A673 (cell line): ENCODE results near the gene CYP4F11. TPM values are rescaled to one million over a fixed set of nuclear protein-coding genes. Genes with fewer than 3 reads are reported as not detected.

Experiments
- BruUV-seq: library from RNA; stranded (reverse); fragments of 400-500 nt; replicated peaks from 2 replicates; lab custom pipeline; 2021; lab: Mats Ljungman, UMichigan
- CTCF ChIA-PET: fragments of 300-600 bp; sonication (Branson Sonifier 250); formaldehyde crosslinking; loops from one replicate; lab custom pipeline; 2022; ENCODE audit warnings: antibody characterized with exemption; lab: Charles Lee
- POLR2A ChIA-PET: fragments of 300-600 bp; sonication (Branson Sonifier 250); formaldehyde crosslinking; loops from one replicate; lab custom pipeline; 2022; ENCODE audit warnings: antibody characterized with exemption; ENCODE audit not compliant: low non-redundant PET; lab: Charles Lee
- DNase-seq: peaks from one replicate; pipeline ENCODE4 v3.0.0-alpha.2; 2015; ENCODE audit warnings: low spot score
- H3K27ac ChIP-seq: fragments of 200-600 bp; sonication (generic); 2 replicates; pipeline ENCODE4 v1.5.1; 2016; ENCODE audit warnings: mixed run types, low read depth, mild to moderate bottlenecking, mixed read lengths, antibody characterized with exemption, low read length; ENCODE audit not compliant: poor library complexity, severe bottlenecking
- H3K27me3 ChIP-seq: fragments of 200-600 bp; sonication (generic); replicated peaks from 2 replicates; pipeline ENCODE4 v1.6.1; 2017; ENCODE audit warnings: mixed run types, low read depth, mild to moderate bottlenecking, mixed read lengths, antibody characterized with exemption, low read length; ENCODE audit not compliant: insufficient read depth, poor library complexity
- H3K36me3 ChIP-seq: fragments of 200-600 bp; sonication (generic); 2 replicates; pipeline ENCODE4 v1.6.1; 2016; ENCODE audit warnings: mixed run types, mild to moderate bottlenecking, mixed read lengths, antibody characterized with exemption, low read length; ENCODE audit not compliant: insufficient read depth, poor library complexity, severe bottlenecking
- H3K4me1 ChIP-seq: fragments of 200-600 bp; sonication (generic); 2 replicates; pipeline ENCODE4 v1.6.1; 2017; ENCODE audit warnings: mixed run types, mild to moderate bottlenecking, mixed read lengths, antibody characterized with exemption, low read length; ENCODE audit not compliant: insufficient read depth, poor library complexity, severe bottlenecking
- H3K4me3 ChIP-seq: fragments of 200-600 bp; sonication (generic); 2 replicates; pipeline ENCODE4 v1.5.1; 2016; ENCODE audit warnings: low read depth, mixed run types, mild to moderate bottlenecking, mixed read lengths, low read length; ENCODE audit not compliant: poor library complexity, severe bottlenecking
- H3K9me3 ChIP-seq: fragments of 200-600 bp; sonication (generic); 2 replicates; pipeline ENCODE4 v1.6.1; 2016; ENCODE audit warnings: mixed run types, low read depth, mild to moderate bottlenecking, mixed read lengths, antibody characterized with exemption, low read length; ENCODE audit not compliant: poor library complexity, severe bottlenecking
- EZH2 ChIP-seq: fragments of 200-600 bp; sonication (generic); IDR thresholded peaks from 2 replicates; pipeline ENCODE4 v1.6.1; 2017; ENCODE audit warnings: borderline replicate concordance, low read depth, mild to moderate bottlenecking, mixed read lengths, antibody characterized with exemption, low read length; ENCODE audit not compliant: poor library complexity, severe bottlenecking
- intact Hi-C: fragments of 100-400 bp; cut with micrococcal nuclease; formaldehyde crosslinking; loops from one replicate; pipeline ENCODE4 v1.10.0; 2022; ENCODE audit not compliant: unreplicated experiment
- total RNA-seq: library from RNA; stranded (reverse); gene quantifications from 2 replicates; pipeline ENCODE4 v1.2.3, GENCODE V29; 2021
- TF ChIP-seq, protein P1 (sequence below): fragments of 300-800, 200-600 bp; sonication (generic); conservative IDR thresholded peaks from 2 replicates; pipeline ENCODE4 v1.5.1; 2017; ENCODE audit warnings: low read depth, mild to moderate bottlenecking, antibody characterized with exemption, low read length, moderate library complexity, mixed read lengths

Gene CYP4F11
- total RNA-seq, 1 experiment from 2014 or later = 0.13 TPM

GRCh38 chr19:15894359-15894758, 40.0 kb downstream of the CYP4F11 start:
- no peak for DNase-seq
- intact Hi-C loops = no loop called here
- no peak for TF ChIP-seq EZH2
- TF ChIP-seq, protein P1, sequence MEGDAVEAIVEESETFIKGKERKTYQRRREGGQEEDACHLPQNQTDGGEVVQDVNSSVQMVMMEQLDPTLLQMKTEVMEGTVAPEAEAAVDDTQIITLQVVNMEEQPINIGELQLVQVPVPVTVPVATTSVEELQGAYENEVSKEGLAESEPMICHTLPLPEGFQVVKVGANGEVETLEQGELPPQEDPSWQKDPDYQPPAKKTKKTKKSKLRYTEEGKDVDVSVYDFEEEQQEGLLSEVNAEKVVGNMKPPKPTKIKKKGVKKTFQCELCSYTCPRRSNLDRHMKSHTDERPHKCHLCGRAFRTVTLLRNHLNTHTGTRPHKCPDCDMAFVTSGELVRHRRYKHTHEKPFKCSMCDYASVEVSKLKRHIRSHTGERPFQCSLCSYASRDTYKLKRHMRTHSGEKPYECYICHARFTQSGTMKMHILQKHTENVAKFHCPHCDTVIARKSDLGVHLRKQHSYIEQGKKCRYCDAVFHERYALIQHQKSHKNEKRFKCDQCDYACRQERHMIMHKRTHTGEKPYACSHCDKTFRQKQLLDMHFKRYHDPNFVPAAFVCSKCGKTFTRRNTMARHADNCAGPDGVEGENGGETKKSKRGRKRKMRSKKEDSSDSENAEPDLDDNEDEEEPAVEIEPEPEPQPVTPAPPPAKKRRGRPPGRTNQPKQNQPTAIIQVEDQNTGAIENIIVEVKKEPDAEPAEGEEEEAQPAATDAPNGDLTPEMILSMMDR = no peak
- no TSS peak for BruUV-seq
- peaks cover 4% of the 10 kb centered on the region for H3K27me3 ChIP-seq
- no peaks in the 10 kb centered on the region for H3K4me1 ChIP-seq
- H3K27ac ChIP-seq = no peak overlapping the region
- no peak overlapping the region for H3K4me3 ChIP-seq
- CTCF ChIA-PET = no interaction called here
- no peaks in the 10 kb centered on the region for H3K36me3 ChIP-seq
- POLR2A ChIA-PET = interaction anchor here (0.6 kb wide), 1 partner anchor 913 kb away, joined by 14 read pairs; no protein-coding TSS in a partner anchor
- H3K9me3 ChIP-seq = no peaks in the 10 kb centered on the region

DNA sequence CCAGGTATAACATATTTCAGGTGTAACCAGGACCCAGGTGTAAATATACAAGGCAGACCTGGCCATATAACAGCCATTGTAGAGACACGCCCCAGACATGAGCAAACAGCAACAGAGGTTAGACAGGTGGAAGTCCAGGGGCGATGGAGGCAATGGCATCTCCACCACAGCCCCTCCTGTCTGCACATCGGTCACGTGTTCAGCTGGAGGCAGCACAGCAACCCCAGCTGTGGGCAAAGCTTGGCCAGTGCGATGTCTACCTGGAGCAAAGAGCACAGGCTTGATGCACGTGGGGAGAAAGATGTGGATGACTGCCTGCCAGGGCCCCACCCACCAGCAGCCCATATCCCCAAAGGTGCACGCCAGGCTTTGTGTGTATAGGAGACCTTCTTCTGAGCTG, 40.9 kb downstream of the CYP4F11 start:
- no peak for TF ChIP-seq EZH2
- TF ChIP-seq, protein P1 = no peak
- H3K27me3 ChIP-seq = peaks cover 4% of the 10 kb centered on the region
- no peak for DNase-seq
- POLR2A ChIA-PET = no interaction called here
- intact Hi-C loops = no loop called here
- H3K9me3 ChIP-seq = no peaks in the 10 kb centered on the region
- CTCF ChIA-PET = no interaction called here
- no peak overlapping the region for H3K27ac ChIP-seq
- no peak overlapping the region for H3K4me3 ChIP-seq
- no peaks in the 10 kb centered on the region for H3K4me1 ChIP-seq
- no TSS peak for BruUV-seq
- H3K36me3 ChIP-seq = no peaks in the 10 kb centered on the region

DNA sequence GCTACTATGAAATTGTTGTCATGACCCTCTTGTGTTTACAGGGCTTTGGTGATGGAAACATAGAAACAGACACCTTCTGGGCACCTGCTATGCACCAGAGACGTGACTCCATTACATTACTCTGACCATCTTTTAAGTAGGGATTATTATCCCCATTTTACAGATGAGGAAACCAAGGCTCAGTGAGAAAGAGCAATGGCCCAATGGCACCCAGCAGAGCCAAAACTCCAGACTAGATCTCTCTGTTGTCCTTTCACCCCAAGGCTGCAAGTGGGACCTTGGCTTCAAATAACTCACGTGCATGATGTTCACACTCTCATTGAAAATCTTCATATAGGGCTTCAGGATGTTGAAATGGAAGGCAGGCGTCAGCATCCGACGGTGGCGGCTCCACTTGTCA, 42.3 kb downstream of the CYP4F11 start:
- no peaks in the 10 kb centered on the region for H3K9me3 ChIP-seq
- H3K4me3 ChIP-seq = no peak overlapping the region
- POLR2A ChIA-PET = no interaction called here
- H3K27ac ChIP-seq = no peak overlapping the region
- no peaks in the 10 kb centered on the region for H3K4me1 ChIP-seq
- no peaks in the 10 kb centered on the region for H3K36me3 ChIP-seq
- DNase-seq = no peak
- H3K27me3 ChIP-seq = no peaks in the 10 kb centered on the region
- CTCF ChIA-PET = no interaction called here
- intact Hi-C loops = no loop called here
- TF ChIP-seq EZH2 = no peak
- TF ChIP-seq, protein P1 = no peak
- BruUV-seq = no TSS peak
